ENCODE data around the gene KCNK3. TPM values are rescaled to one million over a fixed set of nuclear protein-coding genes. Genes with fewer than 3 reads are reported as not detected.
A peak's percentile ranks its signal among the peaks of the same experiment; 100 is the strongest.
"Not testable (repeated sequence)": the region's sequence is repeated elsewhere in the genome, so short reads cannot be mapped to it uniquely, and the experiment has no call there.

The KCNK3 gene
- total RNA-seq, 1 donor from 2014 or later = 2.8 TPM

DNA sequence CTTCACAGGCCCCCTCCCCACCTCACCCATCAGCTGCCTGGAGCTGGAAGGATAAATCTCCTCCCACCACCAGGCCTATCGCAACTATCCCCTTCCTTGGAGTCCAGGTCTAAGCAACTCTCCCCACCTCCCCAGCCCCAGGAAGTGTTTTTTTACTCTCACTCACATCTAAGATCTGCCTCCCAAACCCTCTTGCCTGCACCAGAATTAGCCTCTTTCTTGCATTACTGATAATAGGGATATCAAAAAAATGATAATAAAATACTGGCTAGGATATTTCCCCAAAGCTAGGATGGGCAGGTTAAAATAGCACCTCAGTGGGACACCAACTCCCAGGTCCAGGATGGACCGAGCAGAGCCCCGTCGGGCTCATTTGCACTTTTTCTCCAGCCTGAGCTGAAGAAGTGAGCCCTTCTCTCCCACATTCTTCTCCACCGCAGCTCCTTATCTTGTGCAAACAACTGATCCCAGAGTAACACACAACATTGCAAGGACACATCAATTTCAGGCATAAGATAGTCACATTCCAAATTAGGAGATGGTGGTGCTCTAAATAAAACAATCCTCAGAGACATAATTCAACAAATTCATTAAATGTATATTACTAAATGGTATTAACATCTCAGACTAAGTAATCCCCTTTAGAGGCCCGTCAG is 33.7 kb upstream of the KCNK3 start:
- intact Hi-C loops (cut with micrococcal nuclease) = no loop called here
- no peak for DNase-seq
- ATAC-seq = no peak

- DNase-seq = no peak
- ATAC-seq = no peak
- intact Hi-C loops (cut with micrococcal nuclease) = no loop called here
These were observed 32.1 kb upstream of the KCNK3 start for GRCh38 chr2:26660363-26660962.

- intact Hi-C loops (cut with micrococcal nuclease); DNase-seq: not testable (repeated sequence)
These were observed 27.2 kb upstream of the KCNK3 start for GRCh38 chr2:26665296-26665695.

DNA sequence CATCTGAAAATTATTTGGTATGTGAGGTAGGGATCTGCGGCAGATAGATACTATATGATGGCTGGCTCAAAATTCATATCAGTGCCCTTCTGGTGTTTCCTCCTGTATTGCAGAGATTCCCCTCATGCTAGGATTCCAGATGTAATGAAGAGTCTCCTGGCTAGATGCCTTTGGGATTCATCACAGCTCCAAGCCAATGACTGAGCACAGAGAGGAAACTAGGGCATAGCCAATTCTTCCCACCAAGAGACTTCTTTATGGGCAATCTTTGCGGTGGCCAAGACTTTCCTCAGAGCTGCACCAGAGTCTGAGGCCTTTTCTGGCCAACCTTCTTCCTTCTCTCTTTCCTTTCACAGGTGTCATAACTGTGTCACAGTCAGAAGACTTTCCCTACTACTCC is 25.9 kb upstream of the KCNK3 start:
- intact Hi-C loops (cut with micrococcal nuclease) = no loop called here
- ATAC-seq = no peak
- no peak for DNase-seq

More at GRCh38 chr2:26665296-26665695, 27.2 kb upstream of the KCNK3 start:
- ATAC-seq = not testable (repeated sequence)

- intact Hi-C loops (cut with micrococcal nuclease) = no loop called here
- no peak for ATAC-seq
- no peak for DNase-seq
These were observed 24.5 kb upstream of the KCNK3 start for GRCh38 chr2:26668041-26668440.

GRCh38 chr2:26668856-26669750 is 23.4 kb upstream of the KCNK3 start:
- intact Hi-C loops (cut with micrococcal nuclease) = no loop called here
- no peak for ATAC-seq
- no peak for DNase-seq

DNA sequence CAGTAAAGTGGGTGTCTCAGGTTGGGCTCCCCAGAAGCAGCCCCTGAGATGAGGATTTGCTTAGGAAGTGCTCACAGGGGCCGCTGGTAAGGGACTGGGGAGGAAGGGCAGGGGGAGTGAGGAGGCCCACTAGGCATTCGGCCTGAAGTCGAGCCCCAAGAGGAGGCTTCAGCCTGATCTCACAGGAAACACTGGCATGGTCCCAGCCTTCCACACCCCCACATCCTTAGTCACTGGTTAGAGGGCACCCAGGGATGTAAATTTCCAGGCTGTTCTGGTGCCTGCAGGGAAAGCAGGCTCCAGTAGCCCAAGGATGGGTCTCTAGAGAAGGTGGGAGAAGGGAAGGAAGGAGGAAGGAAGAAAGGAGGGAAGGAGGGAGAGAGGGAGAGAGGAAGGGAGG is 22.4 kb upstream of the KCNK3 start:
- no peak for ATAC-seq
- intact Hi-C loops (cut with micrococcal nuclease) = no loop called here
- DNase-seq = no peak

DNA sequence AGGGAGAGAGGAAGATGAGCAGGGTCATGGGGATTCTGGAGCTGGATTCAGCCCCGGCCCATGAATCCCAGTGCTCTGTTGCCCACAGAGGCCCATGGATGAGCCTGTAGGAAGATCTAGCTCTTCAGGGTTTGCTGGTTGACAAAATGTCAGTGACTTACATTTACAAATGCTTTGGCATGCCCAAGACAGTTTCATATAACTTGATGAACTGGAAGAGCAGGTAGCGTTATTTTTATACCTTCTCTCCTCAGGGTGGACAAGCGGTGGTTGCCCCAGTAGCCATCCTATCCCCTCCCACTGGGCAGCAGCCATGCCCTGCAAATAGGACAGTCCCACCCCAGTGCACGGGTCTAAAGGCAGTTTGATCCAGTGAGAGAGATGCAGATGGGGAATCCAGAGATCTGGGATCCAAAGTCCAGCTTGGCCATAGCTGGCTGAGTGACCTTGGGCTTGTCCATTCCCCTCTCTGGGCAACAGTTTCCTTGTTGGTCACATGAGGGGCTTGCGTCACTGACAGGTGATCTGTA is 21.5 kb upstream of the KCNK3 start:
- no peak for DNase-seq
- no peak for ATAC-seq
- intact Hi-C loops (cut with micrococcal nuclease) = no loop called here

DNA sequence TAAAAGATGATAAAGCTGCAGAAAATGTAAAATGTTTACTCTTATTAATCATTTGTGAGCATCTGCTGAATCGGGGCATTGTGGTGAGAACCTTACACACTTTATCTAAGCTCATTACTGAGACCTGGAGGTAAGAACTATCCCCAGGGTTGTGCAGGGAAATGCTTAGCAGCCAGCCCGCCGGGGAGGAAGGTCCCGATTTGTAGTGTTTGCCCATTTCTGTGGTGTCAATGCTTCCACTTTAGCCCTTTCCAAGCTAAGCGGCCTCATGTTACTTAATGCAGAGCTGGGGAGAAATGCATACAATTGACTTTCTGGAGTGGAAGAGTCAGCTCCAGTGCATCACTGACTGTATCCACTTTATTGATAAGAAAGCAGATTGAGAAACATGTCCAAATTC is 20.8 kb upstream of the KCNK3 start:
- DNase-seq (no peak), ATAC-seq (no peak)

DNA sequence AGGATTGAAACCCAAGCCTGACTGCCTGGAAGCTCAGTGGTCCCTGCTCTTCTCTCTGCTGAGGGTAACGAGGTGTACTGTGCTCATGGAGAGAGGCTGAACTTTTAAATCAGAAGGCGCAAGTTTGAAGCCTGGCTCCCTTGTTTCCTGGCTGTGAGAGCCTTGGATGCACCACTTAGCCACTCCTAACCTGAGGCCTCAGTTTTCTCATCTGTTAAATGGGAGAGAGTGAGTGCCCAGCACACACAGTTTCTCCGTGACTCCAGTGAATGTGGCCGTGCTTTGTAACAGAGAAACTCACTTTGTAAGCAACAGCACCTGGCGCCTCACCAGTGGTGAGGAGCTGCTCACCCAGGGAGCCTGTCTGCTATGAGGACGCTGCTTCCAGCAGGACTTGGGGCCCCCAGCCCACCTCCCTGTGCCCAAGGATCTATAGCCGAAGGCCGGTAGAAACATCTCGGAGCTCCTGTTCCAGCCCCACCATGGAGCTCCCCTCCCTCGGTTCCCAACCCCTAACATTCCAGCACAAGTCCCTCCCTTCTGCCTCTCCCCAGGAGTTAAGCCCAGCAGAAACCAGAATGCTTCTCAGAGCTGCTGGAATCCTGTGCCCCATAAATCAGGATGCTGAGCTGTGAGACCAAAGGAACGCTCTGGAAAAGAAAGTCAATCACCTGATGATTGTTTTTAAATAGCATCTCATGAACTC is 20.3 kb upstream of the KCNK3 start:
- DNase-seq (no peak), ATAC-seq (no peak)
- intact Hi-C loops (cut with micrococcal nuclease) = no loop called here

More for the DNA sequence above, 20.8 kb upstream of the KCNK3 start:
- intact Hi-C loops (cut with micrococcal nuclease) = no loop called here

DNA sequence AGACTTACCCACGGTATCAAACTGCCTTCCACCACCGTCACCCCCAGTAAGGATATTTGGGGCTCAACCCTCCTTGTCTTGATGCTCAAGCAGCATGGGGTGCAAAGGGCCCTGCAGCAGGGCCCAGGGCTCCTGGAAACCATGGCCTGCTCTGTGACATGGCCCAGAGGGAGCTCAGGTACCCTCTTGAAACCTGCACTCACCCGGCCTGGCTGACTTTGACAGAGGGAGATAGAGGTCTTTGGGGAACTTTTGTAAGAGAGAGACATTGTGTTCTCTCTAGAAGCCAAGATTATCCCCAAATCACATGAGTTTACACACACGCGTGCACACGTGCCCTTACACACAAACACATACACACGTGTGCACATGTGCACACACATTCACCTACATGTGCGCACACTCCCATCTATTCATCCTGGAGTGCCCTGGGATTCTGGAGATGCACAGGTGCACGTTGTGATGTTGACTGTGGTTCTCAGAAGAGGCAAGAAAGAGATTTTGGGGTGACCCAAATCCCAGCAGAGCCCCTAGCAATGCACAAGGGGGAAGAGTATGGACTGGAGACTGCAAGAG is 19.6 kb upstream of the KCNK3 start:
- ATAC-seq (no peak), DNase-seq (no peak)

GRCh38 chr2:26674002-26674751 is 18.3 kb upstream of the KCNK3 start:
- intact Hi-C loops (cut with micrococcal nuclease) = no loop called here
- no peak for DNase-seq
- no peak for ATAC-seq

More for the DNA sequence above, 19.6 kb upstream of the KCNK3 start:
- intact Hi-C loops (cut with micrococcal nuclease) = no loop called here

DNA sequence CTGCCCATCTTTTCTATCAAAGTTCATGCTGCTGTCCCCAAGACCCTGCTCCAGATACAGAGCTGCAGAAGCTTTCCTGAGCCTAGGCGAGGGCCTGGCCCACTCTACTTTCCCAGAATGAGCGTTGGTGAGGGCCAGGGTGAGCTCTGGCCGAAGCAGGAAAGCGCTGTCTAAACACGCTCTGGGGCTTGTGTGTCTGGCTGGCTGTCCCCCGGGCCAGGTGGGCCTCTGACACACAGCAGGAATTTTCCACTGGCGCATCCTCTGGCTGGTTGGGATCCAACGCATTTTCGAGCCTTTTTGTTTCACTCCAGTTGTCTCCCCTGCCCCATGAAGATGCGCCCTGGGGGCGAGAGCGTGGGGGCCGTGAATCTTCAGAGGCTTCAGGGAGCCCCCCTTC is 17.8 kb upstream of the KCNK3 start:
- intact Hi-C loops (cut with micrococcal nuclease) = no loop called here
- DNase-seq (no peak), ATAC-seq (no peak)

DNA sequence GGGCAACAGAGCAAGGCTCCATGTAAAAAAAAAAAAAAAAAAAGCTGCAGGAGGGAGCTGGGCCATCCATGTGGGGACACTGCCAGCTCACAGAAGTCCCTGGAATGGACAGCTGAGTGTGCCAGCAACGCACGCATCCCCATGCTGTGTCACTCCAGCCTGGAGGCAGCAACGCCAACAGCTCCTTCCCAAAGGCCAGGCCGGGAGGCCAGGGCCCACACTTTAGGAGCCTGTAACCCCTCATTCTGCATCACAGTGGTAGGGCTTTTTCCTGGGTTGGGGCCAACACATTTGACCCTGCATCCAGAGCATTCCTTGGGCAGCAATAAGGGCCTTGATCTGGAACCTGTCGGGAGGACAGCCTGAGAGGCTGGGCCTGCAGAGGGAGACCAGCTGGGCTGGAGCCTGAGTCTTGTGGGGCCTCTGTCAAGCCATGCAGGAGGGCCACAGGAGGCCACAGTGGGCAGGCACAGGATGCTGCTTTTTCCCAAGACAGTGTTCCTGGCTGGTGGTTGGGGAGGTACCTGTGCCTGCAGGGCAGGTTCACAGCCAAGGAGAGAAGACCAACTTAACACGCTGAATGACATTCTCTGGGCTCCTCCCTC is 16.8 kb upstream of the KCNK3 start:
- DNase-seq = no peak
- intact Hi-C loops (cut with micrococcal nuclease) = no loop called here
- ATAC-seq = no peak

GRCh38 chr2:26678035-26678434 is 14.5 kb upstream of the KCNK3 start:
- ATAC-seq = no peak
- intact Hi-C loops (cut with micrococcal nuclease) = no loop called here
- DNase-seq = no peak

- no peak for DNase-seq
- intact Hi-C loops (cut with micrococcal nuclease) = no loop called here
- no peak for ATAC-seq
These were observed 12.7 kb upstream of the KCNK3 start for GRCh38 chr2:26679867-26680266.

DNA sequence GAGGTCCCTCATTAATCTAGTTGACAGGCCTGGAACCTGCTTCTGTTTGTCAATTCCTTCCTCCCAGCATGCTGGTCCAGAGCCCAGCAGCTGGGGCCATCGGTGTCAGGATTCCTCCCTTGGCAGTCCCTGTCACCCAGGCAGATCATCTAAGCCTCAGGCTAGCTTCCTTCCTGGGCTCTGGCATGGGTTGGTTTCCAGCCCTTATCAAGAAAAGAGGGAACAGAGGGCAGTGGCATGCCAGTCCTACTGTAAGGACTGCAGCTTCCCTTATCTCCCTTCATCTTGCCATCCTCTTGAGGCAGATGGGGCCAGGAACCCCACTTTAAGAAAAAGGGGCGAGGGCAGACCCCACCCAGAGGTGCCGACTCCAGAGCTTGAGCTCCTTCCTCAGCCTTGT is 10.9 kb upstream of the KCNK3 start:
- ATAC-seq = peak; percentile 45
- no peak for DNase-seq
- intact Hi-C loops (cut with micrococcal nuclease) = no loop called here

- intact Hi-C loops (cut with micrococcal nuclease) = no loop called here
- DNase-seq (no peak), ATAC-seq (peak; percentile 48)
These were observed 10.4 kb upstream of the KCNK3 start for GRCh38 chr2:26682155-26682554.

All from left ventricle myocardium superior (tissue), 1 donor.